TTC549 (cell line): ENCODE measurements around the gene TNS3.

Experiments used
- FAIRE-seq: peaks from 2 replicates; lab custom pipeline; 2012; peaks lifted over from hg19 to GRCh38; lab: Jason Lieb, UNC

Gene TNS3

DNA sequence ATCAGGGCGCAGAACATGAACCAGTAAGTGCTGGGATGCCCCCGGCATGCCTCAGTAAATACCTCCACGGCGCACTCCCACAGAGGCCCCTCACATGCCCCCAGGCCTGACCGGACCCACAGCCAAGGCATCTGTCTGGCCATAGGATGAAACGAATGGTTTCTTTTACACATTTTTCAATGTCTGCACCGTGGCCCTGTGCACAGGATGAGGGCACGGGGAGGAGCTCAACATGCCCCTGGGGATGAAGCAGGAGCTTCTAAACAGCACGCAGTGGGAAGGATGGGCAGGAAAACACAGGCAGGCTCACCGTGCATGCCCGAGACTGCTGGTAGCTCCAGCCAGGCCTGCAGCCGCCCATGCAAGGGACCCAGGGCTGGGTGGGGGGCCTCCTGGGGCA, 283.3 kb downstream of the TNS3 start:
- no peak for FAIRE-seq

DNA sequence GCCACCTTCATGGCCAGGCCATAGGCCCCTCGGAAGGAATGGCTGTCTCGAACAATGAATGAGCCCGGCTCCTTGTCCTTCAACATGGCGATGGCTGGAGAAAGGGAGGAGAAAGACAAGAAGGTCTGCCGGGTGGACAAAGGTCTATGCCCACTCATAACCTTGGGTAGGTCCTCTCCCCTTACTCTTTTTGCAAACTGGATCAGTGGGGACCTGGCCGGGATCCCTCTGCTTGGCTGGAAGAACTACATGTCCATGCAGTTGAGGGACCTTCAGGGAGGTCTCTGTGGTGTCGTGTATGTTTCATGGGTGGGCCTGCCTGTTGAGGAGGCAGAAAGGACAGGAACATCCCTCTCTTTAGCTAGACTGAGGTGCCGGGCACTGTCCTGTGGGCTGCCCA, 284.8 kb downstream of the TNS3 start:
- no peak for FAIRE-seq

DNA sequence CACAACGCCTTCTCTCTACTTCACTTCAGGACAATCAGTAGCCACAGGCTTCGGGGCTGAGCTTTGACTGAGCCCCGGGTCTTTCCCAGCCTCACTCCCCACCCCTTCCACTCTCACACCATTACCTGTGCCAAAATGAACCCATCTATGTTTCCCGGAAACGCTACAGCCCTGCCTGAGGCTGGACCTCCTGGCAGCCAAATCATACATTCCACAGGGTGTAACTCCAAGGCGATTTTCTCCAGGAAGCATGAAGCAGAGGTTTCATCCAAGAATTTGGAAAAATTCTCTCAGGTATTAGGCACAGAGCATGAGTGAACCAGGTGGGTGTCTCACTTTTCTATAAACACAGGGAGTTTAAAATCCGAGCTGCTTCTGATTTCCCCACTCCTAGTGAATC, 286.3 kb downstream of the TNS3 start:
- no peak for FAIRE-seq

DNA sequence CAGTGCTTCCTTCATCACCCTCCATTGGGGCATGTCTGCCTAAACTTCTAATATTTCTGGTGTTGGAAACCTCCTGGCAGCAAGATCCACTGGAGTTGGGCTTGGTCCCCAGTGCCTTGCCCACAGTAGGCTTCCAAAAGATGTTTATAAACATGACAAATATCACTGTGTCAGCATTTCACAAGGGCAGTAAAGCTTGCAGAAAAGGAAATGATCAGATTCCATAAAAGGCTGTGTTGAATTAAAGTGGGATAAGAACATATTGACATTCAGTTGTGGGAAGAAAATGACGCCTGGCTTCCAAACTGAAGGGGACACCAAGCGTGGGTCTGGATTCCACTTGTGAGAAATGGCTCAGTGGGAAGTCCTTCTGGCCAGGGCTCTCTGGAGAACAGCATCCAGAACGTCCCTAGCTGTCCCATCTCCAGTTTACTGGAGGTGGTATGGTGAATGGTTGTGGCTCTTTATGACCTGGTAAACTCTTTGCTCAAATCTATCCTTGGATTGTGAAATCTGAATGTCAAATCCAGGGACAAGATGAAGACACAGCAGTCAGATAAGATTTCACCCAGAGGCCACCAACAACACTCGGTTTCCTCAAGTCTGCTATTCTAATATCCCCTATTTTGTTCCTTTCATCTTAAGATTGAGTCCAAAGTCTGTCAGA, 287.2 kb downstream of the TNS3 start:
- no peak for FAIRE-seq

DNA sequence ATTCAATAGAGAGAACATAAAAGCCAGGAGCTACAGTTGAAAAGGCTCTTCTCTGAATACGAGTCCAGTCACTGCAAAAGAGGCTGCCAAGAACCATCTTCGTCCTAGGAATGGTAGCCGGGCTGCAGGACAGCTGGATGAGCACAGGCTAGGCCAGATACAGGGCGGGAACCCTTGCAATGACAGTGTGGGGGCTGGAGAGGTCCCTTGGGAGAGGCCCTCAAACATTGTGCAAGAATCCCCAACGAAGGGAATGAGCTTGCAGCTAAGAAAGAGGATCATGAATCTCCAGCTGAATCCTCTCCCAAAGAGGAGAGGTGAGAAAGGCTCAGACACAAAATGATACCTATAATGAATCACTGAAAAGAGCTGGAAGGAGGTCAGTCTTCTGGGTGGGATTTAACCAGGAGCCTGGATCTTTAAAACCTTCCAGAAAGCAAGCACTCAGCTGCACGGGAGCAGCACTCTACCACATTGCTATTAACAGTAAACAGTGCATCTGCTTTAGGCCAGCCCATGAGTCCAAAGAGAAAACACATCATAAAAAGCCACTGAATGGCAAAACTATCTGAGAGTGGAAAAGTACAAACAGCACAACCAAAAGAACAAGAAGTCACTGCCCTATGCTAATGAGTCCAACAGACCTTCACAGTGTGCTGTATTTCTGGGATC, 287.9 kb downstream of the TNS3 start:
- FAIRE-seq, result no peak

DNA sequence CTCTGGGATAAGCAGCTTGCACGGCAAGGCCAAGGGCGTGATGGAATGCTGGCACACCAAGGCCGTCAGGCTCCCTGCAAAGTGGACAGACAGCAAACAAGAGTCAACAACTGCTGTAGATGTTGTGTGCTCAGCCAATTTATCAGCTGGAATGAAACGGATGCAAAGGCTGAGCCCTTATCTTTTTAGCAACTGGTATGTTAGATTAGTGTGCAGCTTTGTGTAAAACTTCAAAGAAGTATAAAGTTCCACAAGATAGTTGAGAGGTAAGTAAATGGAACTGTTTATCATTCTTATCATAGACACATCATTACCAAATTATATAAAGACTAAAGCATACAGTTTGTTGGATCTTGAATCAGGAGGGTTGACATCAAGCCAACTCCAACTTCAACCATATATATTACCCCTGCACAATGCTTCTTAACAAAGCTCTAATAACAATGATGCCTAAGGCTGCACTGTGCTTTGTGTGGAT, 289.0 kb downstream of the TNS3 start:
- no peak for FAIRE-seq

DNA sequence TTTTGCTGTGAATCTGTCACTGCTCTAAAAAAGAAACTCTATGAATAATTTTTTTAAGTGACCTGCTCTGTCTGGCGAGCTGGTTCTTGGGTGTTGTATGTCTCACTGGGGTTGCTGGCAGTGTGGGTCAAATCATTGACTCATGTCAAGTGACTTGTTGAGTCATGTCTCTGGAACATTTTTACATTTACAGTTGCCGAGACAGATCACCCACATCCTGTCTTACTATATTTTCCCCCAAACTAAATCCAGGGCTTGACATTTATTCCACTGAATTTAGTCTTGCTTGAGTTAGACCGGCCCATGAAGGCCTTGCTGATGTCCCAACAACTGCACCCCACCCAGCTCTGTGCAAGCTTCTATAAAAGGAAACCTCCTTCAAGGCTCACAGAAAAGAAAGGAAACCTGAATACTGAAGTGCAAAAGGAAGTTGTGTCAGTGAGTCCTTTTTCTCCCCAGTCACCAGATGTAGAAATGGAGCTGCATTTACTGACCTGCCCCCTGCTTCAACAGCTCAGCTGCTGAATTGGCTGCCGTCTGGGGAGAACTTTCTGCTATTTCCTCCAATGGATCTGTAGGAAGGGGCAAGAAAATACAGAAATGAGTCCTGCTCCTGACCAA, 290.3 kb downstream of the TNS3 start:
- FAIRE-seq, result no peak

DNA sequence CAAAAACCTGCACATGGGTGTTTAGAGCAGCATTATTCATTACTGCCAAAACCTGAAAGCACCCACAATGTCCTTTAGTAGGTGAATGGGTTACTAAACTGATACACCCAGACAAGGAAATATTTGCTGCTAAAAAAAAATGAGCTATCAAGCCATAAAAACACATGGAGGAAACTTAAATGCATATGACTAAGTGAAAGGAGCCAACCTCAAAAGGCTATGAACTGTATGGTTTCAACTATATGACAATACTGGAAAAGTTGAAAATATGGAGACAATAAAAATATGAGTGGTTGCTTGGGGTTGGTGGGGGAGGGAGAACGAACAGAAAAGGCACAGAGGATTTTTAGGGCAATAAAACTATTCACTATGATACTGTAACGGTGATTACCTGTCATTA, 291.0 kb downstream of the TNS3 start:
- FAIRE-seq, result no peak

DNA sequence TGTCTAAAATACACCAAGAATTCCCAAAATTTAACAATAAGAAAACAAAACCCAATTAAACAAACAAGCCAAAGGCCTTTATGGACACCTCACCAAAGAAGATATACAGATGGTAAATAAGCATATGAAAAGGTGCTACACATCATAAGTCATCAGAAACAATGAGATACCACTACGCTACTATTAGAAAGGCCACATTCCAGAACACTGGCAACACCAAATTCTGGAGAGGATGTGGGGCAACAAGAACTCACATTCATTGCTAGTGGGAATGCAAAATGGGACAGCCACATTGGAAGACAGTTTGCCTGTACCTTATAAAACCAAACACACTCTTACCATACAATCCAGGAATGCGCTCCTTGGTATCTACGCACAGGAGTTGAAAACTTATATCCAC, 291.4 kb downstream of the TNS3 start:
- FAIRE-seq, result no peak

DNA sequence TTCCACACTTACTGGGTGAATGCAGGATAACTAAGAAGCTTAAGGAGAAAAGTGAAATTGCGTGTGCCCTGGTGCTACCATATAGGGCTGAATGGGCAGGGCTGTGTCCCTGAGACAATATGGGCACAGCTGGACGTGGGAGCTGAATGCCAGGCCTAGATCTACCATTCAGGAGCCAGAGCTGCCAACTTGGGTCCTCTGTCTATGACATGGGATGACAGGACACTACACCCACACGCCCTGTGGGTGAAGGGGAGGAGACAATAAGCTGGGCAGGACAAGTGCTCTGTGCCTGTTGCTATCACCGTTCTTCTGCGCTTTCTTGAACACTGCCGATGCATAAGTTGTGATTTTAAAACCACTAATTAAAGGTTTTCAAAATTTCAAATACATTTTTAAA, 293.9 kb downstream of the TNS3 start:
- no peak for FAIRE-seq

DNA sequence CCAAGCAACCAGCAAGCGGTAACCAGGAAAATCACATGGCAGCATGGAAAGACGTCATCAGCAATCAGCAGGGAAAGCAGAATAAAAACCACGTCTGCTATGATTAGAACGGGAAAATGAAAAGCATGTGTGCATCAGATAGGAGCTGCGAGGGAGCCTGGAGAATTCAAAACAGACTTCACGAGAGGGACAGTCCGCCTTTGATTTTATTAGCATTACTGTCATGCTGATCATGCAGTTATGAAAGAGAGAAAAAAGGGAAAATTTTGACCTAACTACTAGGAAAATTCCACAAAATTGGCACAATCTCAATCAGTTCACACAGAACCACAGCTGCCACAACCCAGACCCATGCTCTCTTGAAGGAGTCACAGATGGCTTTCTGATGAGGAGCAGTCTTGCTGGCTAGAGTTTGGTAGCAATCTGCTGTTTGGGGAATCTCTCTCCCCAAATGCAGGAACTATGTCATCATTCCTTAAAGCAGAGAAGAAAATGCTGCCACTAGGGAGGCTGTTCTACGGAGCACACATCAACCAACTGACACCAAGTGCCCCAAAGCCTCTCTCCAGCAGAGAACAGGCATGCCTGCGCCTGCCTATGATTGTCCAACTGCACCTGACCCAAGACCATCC, 295.9 kb downstream of the TNS3 start:
- no peak for FAIRE-seq

DNA sequence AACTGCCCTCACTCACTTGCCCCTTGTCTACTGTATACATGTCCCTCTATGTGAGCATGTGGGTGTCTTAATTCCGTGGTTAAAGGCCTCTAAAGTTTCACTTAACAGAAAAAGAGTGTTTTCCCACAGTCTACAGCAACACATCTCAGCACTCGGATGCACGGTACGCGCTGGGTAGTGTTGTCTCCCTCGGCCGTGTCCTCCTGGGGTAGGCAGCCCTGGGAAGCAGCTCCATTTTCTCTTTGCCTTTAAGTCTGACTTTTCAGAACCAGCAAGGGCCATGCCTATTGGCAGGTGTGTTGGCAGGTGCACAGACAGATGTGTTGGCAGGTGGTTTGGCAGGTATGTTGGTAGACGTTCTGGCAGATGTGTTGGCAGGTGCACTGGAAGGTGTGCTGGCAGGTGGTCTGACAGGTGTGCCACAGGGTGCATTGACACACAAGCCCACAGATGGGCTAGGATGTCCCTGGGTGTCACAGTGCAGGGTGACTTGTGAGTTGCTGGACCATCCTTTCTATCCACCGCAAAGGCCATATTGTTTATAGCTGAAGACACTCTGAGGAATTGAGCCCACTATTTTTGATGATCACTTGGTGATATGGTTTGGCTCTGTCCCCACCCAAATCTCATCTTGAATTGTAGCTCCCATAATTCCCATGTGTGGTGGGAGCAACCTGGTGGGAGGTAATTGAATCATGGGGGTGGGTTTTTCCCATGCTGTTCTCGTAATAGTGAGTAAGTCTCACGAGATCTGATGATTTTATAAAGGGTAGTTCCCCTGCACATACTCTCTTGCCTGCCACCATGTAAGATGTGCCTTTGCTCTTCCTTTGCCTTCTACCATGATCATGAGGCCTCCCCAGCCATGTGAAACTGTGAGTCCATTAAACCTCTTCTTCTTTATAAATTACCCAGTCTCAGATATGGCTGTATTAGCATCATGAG, 296.9 kb downstream of the TNS3 start:
- FAIRE-seq, result no peak

DNA sequence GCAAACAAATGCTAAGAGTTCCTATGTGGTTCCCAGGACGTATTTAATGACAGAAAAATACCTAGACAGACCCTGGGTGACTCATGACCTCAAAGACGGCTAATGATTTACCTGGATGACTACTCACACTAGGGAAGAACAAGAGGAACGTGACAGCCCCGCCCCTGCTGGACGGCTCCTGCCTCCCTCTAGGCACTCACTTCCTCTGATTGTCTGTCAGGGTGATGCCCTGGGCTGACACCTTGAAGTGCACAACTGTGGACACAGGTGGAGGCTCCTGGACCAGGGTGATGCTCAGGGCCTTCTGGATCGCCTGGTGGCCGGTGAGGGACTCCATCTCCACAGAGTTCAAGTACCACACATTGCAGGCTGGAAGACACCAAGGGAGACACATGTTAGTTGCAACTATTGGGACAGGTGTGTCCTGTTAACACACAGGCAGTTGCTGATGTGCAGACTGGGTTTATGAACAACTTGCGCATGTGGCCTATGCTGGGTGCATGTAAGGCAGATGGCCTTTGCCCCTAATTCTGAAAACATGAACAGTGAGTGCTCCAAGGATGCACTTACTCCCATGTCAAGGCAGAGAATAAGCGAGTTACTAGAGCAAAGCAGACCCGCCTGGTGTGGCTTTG, 298.3 kb downstream of the TNS3 start:
- no peak for FAIRE-seq

DNA sequence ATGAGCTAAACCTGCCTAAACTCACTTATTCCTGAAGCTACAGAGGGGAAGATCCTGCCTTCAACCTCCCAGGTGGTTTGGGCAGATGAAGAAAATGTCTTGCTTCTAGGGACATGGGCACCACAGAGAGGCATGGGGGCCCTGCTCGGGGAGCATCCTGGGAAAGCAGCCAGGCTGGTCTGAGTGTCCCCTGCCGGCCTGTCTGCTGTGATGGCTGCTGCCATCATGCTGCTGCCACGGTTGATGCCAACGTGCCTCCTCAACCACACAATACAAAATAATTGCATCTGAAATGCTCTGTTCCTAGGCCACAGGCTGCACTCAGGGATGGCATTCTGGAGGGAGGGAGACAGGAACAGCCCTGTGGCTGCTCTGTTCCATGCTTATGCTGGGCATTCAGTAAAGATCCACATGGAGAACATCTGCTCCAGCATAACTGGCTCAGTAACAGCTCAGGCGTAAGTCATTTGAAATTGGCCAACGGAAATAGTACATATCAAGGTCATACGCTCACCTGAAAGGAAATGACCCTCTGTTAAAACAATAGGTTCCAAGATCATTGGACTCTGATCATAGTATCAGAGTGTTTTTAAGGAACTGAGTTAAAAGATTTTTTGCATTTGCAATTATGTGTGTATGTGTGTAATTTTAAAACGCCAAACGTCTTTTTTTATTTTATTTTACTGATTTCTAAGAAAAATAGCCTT, 299.0 kb downstream of the TNS3 start:
- FAIRE-seq, result no peak

DNA sequence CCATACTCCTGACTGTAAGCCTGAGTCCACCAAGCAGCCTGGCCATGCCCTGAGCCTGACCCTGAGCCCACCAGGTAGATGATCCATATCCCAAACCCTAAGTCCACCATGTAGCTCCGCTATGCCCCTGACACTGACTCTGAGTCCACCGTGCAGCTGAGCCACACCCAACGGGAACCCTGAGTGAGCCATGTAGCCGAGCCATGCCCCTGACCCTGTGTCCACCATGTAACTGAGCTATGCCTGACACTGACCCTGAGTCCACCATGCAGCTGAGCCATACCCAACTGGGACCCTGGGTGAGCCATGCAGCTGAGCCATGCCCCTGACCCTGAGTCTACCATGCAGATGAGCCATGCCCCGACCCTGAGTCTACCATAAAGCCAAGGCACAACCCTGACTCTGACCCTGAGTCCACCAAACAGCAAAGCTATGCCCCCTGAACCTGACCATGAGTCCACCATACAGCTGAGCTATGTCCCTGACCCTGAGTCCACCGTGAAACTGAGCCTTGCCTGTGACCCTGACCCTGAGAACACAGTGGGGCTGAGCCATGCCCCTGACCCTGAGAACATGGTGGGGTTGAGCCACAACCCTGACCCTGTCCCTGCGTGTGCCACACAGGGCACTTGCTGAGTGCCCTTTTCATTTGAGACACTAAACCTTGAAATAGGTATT, 299.8 kb downstream of the TNS3 start:
- FAIRE-seq, result no peak

DNA sequence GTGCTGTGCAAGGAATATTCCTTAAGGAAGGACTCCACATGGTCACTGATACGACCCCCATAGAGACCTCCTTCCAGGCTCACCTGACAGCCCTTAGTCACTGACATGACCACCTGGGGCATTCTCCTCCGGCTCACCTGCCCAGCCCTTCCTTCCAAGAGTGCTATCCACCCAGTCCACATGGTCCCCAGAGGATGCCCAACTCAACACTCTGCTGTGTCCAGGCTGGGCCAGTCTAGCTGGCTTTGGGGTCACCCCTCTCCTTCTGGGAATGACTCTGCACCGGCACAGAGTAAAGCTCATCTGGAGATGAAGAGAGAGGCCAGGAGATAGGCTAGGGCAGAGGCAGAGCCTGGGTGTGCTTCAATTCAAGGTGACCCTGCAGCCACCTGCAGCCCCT, 300.8 kb downstream of the TNS3 start:
- FAIRE-seq, result no peak

DNA sequence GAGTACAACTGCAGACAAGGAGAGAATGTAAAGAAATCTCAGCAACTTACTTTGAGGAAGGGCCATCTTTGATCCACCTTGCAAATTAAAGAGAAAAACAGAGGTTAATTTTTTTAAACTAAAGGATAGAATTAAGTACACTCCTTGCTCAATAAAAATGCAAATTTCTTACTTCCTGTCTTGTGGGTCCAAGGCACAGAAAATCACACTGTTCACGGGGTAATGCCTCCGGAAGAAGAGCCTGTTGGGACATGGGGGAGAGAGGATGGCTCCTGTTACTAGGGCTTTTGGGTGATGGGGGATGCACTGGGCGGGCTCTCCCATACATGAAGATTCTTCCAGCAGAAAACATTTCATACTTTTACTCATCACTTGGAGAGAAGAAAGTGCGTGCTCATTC, 301.8 kb downstream of the TNS3 start:
- no peak for FAIRE-seq

DNA sequence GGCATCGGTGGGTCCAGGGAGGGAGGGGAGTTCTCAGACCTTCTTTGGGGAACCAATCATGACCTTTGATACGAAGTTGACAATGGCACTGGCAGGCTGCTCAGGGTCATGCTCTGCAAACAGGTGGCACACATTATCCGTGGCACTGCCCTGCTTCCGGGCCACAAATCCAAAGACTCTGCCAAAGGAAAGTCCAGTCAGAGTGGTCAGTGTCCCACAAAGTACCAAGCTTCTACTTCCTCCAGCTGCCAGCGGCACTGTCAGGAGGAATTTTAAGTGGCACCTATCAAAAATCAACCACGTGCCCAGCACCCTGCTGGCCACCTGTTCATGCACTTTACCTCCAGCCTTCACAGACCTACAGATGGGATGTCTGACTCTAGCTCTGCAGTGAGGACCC, 303.9 kb downstream of the TNS3 start:
- no peak for FAIRE-seq

DNA sequence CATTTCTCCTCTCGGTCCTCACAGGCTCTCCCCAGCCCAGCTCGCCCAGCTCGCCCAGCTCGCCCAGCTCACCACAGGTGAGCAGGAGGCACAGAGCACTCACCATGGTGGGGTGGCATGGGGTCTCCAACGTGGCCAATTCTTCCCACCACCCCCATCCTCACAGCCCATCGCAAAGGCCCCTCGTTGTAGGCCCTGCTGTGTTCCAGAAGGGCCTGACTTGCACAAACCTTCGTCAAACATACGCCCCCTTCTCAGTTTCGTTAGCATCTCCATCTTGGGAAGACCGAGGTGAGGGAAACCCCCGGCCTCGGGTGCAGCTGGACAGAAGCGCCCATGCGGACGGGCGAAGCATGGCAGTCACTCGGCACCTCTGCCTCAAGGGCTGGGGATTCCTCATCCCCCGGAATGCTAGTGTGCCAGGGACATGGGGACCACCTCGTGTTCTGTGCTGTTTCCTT, 304.6 kb downstream of the TNS3 start:
- no peak for FAIRE-seq
